ENCODE results near the gene SFMBT2.

SFMBT2 gene

GRCh38 chr10:7209458-7209857 lies 201.4 kb downstream of the SFMBT2 start:
- no peaks in the 10 kb centered on the region for H3K9me3 ChIP-seq
- no peaks in the 10 kb centered on the region for H3K36me3 ChIP-seq
- no peaks in the 10 kb centered on the region for H3K4me1 ChIP-seq (ENCODE audit: control insufficient read depth in 1 of 2, insufficient read depth in 1 of 2, low read depth in 1 of 2, low read length in 1 of 2)
- H3K27ac ChIP-seq = no peak overlapping the region
- TF ChIP-seq, protein P1, sequence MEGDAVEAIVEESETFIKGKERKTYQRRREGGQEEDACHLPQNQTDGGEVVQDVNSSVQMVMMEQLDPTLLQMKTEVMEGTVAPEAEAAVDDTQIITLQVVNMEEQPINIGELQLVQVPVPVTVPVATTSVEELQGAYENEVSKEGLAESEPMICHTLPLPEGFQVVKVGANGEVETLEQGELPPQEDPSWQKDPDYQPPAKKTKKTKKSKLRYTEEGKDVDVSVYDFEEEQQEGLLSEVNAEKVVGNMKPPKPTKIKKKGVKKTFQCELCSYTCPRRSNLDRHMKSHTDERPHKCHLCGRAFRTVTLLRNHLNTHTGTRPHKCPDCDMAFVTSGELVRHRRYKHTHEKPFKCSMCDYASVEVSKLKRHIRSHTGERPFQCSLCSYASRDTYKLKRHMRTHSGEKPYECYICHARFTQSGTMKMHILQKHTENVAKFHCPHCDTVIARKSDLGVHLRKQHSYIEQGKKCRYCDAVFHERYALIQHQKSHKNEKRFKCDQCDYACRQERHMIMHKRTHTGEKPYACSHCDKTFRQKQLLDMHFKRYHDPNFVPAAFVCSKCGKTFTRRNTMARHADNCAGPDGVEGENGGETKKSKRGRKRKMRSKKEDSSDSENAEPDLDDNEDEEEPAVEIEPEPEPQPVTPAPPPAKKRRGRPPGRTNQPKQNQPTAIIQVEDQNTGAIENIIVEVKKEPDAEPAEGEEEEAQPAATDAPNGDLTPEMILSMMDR (IDR thresholded peaks at IDR 0.05) = no peak
- no peak overlapping the region for H3K4me3 ChIP-seq (ENCODE audit: low read depth in 1 of 2, low read length in 1 of 2)
- no peaks in the 10 kb centered on the region for H3K27me3 ChIP-seq

DNA sequence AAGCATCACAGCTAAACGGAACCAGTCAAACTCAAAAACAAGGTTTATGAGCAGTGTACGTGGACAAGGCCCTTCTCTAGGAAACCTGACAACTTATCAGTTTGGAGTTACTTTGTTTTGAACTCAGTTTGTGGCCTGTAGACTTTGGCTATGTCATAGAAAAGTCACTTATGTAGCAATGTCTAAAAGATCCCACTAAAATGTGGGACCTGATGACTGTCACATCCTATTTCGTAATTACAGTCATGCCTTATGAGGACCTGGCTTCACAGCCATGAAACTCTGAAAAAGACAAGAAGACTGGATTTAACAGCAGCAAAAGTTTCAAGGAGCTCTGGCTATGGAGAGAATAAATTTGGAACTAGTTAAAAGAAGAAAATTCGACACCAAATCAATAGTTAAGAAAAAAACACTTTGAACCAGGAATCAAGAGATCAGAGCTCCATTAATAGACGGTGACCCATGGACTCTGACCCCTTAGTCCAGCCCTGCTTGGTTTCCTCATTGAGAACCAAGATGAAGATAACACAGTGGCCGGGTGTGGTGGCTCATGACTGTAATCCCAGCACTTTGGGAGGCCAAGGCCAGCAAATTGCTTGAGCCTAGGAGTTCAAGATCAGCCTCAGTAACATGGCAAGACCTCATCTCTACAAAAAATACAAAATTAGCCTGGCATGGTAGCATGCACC lies 204.3 kb downstream of the SFMBT2 start:
- no peak overlapping the region for H3K4me3 ChIP-seq (ENCODE audit: low read depth in 1 of 2, low read length in 1 of 2)
- no peak overlapping the region for H3K27ac ChIP-seq
- no peaks in the 10 kb centered on the region for H3K36me3 ChIP-seq
- H3K9me3 ChIP-seq = no peaks in the 10 kb centered on the region
- no peaks in the 10 kb centered on the region for H3K4me1 ChIP-seq (ENCODE audit: control insufficient read depth in 1 of 2, insufficient read depth in 1 of 2, low read depth in 1 of 2, low read length in 1 of 2)
- no peaks in the 10 kb centered on the region for H3K27me3 ChIP-seq
- TF ChIP-seq, protein P1 (IDR thresholded peaks at IDR 0.05) = no peak

DNA sequence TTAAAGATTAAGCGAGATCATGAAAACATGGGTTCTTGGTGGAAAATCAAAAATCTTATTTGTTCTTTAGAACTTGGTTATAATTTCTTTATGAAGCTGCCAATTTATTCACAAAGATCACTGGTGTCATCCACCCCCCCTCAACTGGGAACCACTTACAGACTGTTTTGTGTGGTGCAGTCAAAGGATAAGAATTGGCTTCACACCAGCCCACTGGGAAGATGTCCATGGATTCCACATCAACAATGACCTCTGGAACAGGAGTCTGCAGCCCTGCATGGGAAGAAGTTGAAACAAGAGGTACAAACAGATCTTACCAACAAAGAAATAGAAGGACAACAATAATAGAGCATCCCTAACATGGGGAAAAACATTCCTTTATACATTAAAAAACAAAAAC lies 205.2 kb downstream of the SFMBT2 start:
- Histone ChIP-seq H3K4me3 (ENCODE audit: low read depth in 1 of 2, low read length in 1 of 2) (no peak overlapping the region), H3K27me3 (no peaks in the 10 kb centered on the region), H3K4me1 (ENCODE audit: control insufficient read depth in 1 of 2, insufficient read depth in 1 of 2, low read depth in 1 of 2, low read length in 1 of 2) (peaks cover 0 to 5% of the 10 kb centered on the region in 2 experiments), H3K36me3 (no peaks in the 10 kb centered on the region), H3K9me3 (no peaks in the 10 kb centered on the region), H3K27ac (no peak overlapping the region)
- TF ChIP-seq, protein P1 (IDR thresholded peaks at IDR 0.05) = no peak

GRCh38 chr10:7202793-7203355 lies 208.0 kb downstream of the SFMBT2 start:
- no peak overlapping the region for H3K4me3 ChIP-seq (ENCODE audit: low read depth in 1 of 2, low read length in 1 of 2)
- peaks cover 0 to 5% of the 10 kb centered on the region in 2 experiments for H3K4me1 ChIP-seq (ENCODE audit: control insufficient read depth in 1 of 2, insufficient read depth in 1 of 2, low read depth in 1 of 2, low read length in 1 of 2)
- no peaks in the 10 kb centered on the region for H3K9me3 ChIP-seq
- no peak overlapping the region for H3K27ac ChIP-seq
- TF ChIP-seq, protein P1 (IDR thresholded peaks at IDR 0.05) = no peak
- H3K36me3 ChIP-seq = no peaks in the 10 kb centered on the region
- no peaks in the 10 kb centered on the region for H3K27me3 ChIP-seq

GRCh38 chr10:7199152-7199760 lies 211.6 kb downstream of the SFMBT2 start:
- TF ChIP-seq, protein P1 (IDR thresholded peaks at IDR 0.05) = no peak
- Histone ChIP-seq H3K36me3 (no peaks in the 10 kb centered on the region), H3K4me3 (ENCODE audit: low read depth in 1 of 2, low read length in 1 of 2) (no peak overlapping the region), H3K4me1 (ENCODE audit: control insufficient read depth in 1 of 2, insufficient read depth in 1 of 2, low read depth in 1 of 2, low read length in 1 of 2) (peaks cover 3 to 9% of the 10 kb centered on the region in 2 experiments), H3K27ac (no peak overlapping the region), H3K27me3 (no peaks in the 10 kb centered on the region), H3K9me3 (no peaks in the 10 kb centered on the region)
